WERI-Rb-1 (cell line): ENCODE measurements around the gene GULP1.

Experiments
- DNase-seq: peaks from one replicate; pipeline ENCODE4 v3.0.0-alpha.2; 2020
- H3K27ac ChIP-seq: fragments of 250-450 bp; sonication (Bioruptor Pico); 2 replicates; pipeline ENCODE4 v1.5.1; 2020; ENCODE audit warnings: mild to moderate bottlenecking, moderate library complexity
- H3K27me3 ChIP-seq: fragments of 250-450 bp; sonication (Bioruptor Pico); 2 replicates; pipeline ENCODE4 v1.5.1; 2021; ENCODE audit warnings: mild to moderate bottlenecking, low read depth, moderate library complexity; ENCODE audit not compliant: insufficient read depth, severe bottlenecking
- H3K36me3 ChIP-seq: fragments of 250-450 bp; sonication (Bioruptor Pico); 2 replicates; pipeline ENCODE4 v1.5.1; 2020; ENCODE audit warnings: mild to moderate bottlenecking, moderate library complexity
- H3K4me3 ChIP-seq: 2 replicates; pipeline ENCODE4 v1.5.1; 2011; ENCODE audit warnings: low read depth, mild to moderate bottlenecking, control low read depth, low read length
- H3K9me3 ChIP-seq: fragments of 250-450 bp; sonication (Bioruptor Pico); 2 replicates; pipeline ENCODE4 v1.5.1; 2021; ENCODE audit warnings: mild to moderate bottlenecking, moderate library complexity; ENCODE audit not compliant: severe bottlenecking
- CTCF ChIP-seq: IDR thresholded peaks from 2 replicates; pipeline ENCODE4 v1.5.1; 2011; ENCODE audit warnings: low read depth, mild to moderate bottlenecking, control low read depth, inconsistent platforms, low read length

Gene GULP1

GRCh38 chr2:188328419-188328818 is 36.7 kb downstream of the GULP1 start:
- no peak overlapping the region for H3K4me3 ChIP-seq
- no peak overlapping the region for H3K27ac ChIP-seq
- no peak for TF ChIP-seq CTCF
- no peaks in the 10 kb centered on the region for H3K36me3 ChIP-seq
- H3K9me3 ChIP-seq: no peaks in the 10 kb centered on the region
- DNase-seq: no peak
- H3K27me3 ChIP-seq: no peaks in the 10 kb centered on the region

GRCh38 chr2:188330316-188331053 is 38.8 kb downstream of the GULP1 start:
- no peak for TF ChIP-seq CTCF
- no peak overlapping the region for H3K4me3 ChIP-seq
- H3K27ac ChIP-seq: no peak overlapping the region
- no peak for DNase-seq
- no peaks in the 10 kb centered on the region for H3K9me3 ChIP-seq
- H3K27me3 ChIP-seq: no peaks in the 10 kb centered on the region
- no peaks in the 10 kb centered on the region for H3K36me3 ChIP-seq

GRCh38 chr2:188332619-188333018 is 40.9 kb downstream of the GULP1 start:
- Histone ChIP-seq H3K36me3 (no peaks in the 10 kb centered on the region), H3K9me3 (no peaks in the 10 kb centered on the region), H3K27me3 (no peaks in the 10 kb centered on the region), H3K4me3 (no peak overlapping the region), H3K27ac (no peak overlapping the region)
- DNase-seq: no peak
- TF ChIP-seq CTCF: no peak

- TF ChIP-seq CTCF: no peak
- peak; percentile 59 for DNase-seq
- no peaks in the 10 kb centered on the region for H3K36me3 ChIP-seq
- H3K27ac ChIP-seq: no peak overlapping the region
- no peaks in the 10 kb centered on the region for H3K27me3 ChIP-seq
- H3K9me3 ChIP-seq: no peaks in the 10 kb centered on the region
- H3K4me3 ChIP-seq: no peak overlapping the region
Measured at GRCh38 chr2:188333751-188334524, 42.3 kb downstream of the GULP1 start.

- no peak for TF ChIP-seq CTCF
- no peaks in the 10 kb centered on the region for H3K36me3 ChIP-seq
- H3K9me3 ChIP-seq: no peaks in the 10 kb centered on the region
- no peak overlapping the region for H3K27ac ChIP-seq
- H3K27me3 ChIP-seq: no peaks in the 10 kb centered on the region
- DNase-seq: no peak
- no peak overlapping the region for H3K4me3 ChIP-seq
Measured at GRCh38 chr2:188338463-188338862, 46.8 kb downstream of the GULP1 start.
